NCI-H2081 treated with DMSO at 0.1 percent for 48 hours (cell line): ENCODE measurements around the gene DCLK1.
A peak's percentile ranks its signal among the peaks of the same experiment; 100 is the strongest.

Source experiments
- DNase-seq: peaks from one replicate; lab custom pipeline; 2025; lab: John Stamatoyannopoulos, UW

The DCLK1 gene

DNA sequence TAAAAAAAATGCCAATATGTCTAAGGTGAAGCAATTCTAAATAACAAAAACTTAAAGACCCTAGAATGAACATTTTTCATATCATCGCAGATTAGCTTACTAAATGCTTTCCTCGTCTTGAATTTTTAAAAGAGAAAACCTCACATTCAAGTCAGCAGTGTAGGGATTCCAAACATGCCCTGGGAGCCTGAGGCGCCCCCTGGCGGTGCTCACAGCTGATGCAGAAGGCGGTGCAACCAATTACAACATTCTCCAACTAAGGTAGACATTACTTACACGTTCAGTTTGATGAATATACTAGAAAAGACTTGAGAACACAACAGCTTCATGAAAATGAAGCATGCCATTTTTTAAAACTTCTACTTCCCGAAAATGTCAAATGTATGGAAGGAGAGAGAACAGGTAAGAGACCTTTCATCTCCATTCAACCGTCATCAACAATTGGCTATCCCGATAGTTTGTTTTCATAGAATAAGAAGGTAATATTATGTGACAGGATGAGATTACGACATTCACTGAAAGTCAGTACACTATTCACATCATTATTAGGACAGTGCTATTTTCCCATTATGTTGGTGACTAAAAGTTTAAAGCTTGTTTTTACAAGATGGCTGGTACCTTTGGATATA is 304.4 kb downstream of the DCLK1 start:
- no peak for DNase-seq

DNA sequence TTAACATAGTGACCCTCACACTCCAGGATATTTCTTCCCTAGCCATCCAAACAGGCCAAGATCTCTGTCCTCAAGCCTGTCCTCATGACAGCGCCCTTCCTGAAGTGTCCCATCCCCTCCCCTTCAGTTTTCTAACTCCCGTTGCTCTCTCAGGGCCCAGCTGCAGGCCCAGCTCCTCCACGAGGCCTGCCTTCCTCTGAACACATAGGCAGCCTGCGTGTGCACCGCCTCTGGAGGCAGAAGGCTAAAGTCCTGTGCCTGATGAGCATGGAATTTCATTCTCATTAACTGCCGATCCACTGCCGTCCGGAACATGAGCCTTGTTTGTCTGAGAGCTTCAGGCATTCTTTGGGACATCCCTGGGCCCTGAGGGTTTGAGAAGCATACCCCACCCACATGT is 306.4 kb downstream of the DCLK1 start:
- DNase-seq = no peak

DNA sequence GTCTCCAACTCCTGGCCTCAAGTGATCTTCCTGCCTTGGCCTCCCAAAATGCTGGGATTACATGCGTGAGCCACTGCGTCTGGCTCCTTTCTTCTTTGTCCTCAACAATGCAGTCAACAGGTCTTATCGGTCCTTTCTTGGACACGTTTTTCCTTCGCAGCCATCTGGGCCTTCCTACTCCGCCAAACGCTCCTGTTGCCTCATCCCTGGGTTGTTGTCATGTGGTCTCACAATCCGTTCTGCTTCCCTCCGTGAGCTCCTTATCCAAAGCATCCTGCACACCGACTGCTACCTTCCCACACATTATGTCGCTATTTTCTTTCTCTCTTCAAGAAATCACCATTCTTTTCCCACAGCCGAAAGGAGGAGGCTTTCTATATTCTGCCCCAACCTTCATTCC is 306.8 kb downstream of the DCLK1 start:
- no peak for DNase-seq

DNA sequence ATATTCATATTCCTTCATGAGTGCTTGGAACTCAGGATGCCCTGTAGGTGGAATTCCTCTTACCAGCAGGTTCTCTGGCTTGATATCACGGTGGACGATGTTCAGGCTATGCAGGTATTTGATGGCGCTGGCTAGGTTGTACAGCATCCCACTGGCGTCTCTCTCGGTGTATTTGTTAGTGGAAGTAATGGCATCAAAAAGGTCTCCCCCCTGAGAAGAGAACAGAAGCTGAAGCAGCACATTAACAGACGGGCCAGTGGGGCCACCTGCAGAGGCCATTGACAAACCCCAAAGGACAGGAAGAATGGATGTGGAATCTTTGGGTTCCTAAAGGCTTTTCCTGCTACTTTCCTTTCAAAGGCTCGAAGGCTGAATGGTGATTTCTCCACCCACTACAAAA is 308.5 kb downstream of the DCLK1 start:
- no peak for DNase-seq

DNA sequence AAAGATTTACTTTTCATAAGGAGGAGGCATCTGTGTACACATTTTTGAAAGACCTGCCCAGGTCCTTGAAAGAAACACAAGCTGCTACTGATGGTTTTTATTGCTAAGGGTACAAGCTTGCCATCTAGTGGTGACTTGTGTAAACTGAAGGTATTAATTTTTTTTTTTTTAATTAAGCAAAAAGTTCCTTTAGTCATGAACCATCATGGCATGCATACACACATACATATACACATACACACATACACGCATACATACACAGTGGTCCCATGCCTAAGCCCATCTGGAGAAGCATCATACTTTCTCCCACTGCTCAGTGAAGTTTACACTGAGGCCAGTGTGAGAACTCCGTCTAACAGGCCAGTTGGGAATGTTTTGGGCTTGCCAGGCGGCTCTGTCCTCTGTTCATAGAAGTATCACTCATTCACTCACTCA is 312.5 kb downstream of the DCLK1 start:
- no peak for DNase-seq

DNA sequence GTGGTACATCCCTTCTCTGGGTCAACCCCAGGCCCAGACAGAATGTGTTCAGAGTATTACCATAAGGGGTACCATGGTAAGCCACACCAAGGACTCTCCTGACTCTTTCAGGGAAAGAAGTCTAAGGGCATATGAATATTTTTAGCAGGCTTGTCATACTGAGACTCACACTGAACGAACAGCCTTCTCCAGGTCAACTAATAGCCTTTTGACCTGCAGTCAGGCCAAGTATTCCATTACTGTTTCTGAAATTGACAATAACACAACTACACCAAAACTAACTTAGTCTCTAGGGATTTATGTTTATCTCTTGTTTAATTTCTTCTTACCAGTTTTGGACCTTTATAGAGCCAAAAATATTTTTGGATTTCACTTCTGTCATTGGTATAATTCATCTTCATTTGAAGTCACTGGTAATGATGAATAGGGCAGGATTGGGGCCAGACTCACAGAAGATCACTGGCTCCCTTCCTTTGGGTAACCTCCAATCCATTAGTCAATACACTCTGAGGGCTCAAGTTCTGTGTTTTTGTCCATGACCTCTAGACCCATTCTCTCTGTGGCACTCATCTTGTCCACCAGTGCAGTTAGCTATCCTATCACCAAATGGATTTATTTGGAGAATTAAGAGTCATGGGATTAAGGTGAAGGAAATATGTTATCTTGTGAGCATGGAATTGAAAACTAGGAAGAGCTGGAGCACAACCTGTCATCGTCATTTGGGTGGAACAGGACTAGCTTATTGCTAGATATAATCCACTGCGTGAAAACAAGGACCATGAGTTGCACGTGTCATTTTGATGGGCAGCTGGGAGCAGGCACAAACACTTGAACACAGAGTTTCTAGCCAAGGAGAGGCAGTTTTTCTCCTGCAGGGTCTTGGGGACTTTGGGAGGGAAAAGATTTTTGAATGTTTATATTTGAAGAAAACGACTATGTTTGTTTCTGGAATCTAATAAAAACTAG is 313.3 kb downstream of the DCLK1 start:
- DNase-seq = no peak

DNA sequence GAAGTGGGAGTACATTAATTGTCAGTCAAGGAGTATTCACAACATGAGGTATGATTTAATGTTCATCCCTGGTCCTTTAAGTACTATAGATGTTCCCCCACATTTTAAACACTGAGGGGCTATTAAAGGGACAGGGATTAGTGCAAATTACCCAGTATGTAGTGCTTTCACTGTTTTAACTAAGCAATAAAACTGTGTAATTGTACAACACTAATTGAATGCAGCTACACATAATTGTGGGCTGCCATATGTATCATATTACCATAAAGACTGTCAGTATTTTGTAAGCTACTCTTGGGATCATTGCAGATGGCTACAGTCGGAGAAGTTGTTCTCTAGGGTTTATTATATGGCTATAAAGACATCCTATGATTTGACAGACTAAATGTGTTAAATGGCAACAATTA is 316.6 kb downstream of the DCLK1 start:
- DNase-seq = no peak

DNA sequence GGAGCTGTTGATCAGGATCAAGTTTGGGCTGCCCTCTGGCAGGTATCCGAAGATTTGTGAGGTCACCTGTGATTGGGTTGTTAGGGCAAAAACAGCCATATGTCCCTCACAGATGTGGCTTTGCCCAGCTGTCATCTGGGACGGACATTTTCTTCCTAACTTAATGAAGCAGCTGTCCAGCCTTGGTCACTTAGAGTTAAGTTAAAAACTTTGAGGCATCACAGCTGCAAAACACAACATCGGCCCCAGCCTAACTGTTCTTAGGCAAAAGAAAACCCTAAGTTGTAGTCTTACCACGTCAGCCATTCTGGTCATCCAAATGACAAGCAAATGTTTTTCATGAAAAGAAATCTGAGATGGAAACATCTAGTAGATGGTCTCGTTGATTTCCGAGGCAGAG is 318.4 kb downstream of the DCLK1 start:
- DNase-seq = no peak

DNA sequence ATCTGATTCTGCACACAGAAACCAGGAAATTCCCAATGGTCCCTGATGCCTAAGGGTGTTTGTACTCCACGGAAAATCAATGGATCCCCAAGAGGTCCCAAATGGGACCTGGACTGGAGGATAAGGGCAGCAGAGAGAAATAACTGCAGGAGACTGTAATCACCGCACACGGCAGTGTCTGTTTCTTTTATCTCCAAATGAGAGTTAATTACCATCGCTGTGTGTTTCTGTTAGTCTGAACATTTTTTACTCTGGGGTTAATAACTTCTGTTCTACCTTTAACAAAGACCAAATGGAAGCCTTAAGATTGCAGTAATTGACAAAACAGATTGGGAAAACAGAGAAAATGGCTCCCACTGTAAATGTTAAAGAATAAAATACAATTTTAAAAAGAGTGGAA is 320.9 kb downstream of the DCLK1 start:
- DNase-seq = peak; percentile 70

DNA sequence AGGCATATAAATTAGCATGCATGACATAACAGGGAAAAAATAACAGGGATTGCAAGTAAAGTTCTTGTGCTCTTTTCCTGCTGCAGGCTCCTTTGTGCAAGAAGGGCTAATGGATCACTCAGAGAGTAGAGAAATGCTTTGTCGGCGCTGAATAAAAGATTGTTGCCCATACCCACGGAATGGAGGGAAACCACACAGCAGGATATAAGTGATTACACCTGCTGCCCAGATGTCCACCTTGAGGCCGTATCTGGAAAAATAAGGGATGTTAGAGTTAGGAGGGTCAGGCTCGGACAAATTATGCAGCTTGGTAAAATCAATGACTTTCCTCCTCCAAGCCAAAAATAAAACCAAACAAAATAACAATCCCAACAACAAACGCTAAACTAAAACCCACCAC is 322.3 kb downstream of the DCLK1 start:
- DNase-seq = no peak

DNA sequence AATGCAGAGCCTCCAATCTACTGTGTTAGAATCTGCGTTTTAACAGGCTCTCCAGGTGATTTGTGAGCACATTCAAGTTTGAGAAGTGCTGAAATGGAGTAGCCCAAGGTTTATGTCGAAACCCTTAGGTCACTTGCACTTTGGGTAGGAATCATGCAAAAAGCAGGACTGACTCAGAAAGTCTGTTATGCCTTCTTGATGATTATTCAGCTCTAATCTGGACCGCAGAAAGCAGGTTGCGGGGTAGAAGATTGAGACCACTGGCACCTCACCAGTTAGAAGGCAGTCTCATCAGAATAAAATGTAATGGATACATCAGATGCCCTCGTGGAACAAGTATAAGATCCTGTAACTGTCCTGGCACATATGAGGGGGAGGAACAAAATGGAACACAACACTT is 326.3 kb downstream of the DCLK1 start:
- no peak for DNase-seq

DNA sequence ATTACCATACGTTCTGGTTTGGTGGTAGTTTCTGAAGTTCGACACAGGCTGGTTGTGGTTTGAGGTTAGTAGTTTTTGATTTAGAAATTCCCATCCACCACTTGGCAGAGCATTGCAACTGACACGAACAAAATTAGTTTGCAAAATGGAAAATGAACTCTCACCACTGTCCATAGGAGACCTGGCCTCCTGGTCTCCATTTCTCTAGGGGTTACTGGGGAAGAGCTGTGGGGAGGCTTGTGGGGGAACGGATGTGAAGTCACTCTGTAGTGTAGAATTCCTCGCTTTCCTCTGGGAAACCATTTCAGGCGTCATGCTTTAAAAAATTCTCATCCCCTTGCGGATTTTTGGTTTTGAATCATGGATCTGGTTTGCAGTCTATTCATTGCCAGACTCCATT is 333.2 kb downstream of the DCLK1 start:
- no peak for DNase-seq

DNA sequence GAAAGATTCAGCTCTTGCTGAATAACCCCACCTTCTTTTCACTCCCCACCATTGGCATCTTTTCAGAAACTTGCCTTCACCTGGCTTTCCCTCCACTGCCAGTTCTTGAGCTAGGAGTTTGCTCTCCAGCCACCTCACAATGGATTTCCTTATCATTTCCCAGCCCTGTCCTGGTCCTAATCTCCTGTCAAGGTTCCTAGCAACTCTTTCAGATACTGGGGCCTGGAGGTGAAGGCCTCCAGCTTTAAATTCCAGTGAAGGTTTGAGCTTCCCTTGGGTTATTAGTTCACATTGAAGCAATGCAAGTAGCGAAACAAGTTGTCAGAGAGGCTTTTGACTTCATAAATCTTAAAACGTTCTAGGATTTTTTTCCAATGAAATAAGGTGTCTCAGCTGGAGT is 333.9 kb downstream of the DCLK1 start:
- no peak for DNase-seq

DNA sequence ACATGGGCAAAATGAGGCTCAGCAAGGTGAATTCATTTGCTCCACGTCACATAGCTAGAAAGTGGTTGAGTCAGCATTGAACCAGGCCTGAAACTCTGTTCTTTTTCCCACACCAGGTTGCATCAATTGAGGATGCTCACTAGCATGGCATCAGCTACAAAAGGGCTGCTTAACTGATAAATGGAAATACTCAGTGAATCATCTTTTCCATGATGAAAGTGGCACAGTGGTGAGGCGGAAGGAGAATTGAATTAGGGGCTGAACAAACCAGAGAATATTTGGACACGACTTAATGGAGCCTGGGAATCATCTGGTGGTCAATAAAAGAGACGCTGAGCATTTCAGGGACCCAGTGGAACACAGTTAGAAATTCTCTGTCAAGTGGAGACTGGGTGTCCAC is 334.6 kb downstream of the DCLK1 start:
- DNase-seq = no peak

DNA sequence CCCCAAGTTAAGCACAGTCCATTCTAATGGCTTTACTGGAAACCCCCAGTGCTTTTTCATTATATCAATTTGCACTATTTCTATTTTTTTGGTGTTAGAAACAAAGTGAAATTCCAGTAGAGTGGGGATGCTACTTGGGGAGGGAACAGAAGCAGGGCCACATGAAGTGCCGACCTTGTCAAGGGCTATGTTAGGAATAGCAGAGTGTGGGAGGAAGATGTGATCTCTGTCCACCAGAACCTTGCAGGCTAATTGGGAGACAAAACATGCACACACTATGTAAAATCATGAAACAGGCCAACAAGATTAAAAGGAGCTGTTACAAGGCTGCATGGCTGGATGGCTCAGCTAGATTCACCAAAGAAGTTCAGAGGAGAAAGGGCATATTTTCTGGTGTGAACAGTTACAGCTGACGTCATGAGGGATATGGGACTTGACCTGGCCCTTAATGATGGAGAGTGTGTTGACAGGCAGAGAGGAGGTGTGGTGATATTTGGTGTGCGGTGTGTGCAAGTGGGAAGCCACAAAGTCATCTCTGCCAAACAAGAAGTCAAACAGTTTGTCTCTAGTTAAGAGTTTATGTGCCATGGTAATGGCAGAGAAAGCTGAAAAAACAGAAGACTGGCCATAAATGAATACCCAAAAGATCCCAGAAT is 336.3 kb downstream of the DCLK1 start:
- no peak for DNase-seq

DNA sequence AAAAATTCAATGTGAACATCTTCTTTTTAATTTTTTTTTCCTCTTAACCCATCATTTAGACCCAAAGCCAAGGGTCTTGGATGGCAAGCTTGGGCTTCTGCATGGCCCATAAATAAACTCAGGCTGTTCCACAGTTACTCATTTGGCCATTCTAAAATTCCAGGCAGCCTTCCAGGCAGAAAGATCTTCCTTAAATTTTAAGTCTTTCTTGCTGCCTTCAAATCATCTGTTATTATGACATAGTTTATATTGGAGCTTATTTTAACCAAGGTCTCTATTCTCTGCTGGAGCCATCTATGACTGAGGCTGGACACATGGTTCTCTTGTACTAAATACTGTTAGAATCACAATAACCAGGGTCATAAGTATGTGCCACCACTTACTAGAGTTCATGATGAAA is 337.4 kb downstream of the DCLK1 start:
- no peak for DNase-seq

DNA sequence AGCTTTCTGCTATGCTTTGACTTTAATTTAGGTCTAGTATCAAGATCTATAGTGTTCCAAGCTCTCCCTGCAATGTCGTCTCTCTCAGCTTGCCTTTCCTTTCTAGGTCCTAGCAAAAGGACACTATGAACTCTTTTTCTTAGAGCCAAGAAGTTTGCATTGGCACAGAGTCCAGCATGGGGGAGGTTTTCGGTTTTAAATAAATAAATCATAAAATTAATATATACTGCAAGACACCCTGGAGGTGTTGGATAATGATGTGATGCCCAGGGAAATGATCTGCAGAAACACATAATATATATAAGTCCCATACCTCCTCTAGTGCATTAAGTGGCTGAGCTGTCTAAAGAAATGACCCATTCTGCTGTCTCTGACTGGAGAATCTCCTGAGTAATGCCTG is 338.3 kb downstream of the DCLK1 start:
- no peak for DNase-seq

DNA sequence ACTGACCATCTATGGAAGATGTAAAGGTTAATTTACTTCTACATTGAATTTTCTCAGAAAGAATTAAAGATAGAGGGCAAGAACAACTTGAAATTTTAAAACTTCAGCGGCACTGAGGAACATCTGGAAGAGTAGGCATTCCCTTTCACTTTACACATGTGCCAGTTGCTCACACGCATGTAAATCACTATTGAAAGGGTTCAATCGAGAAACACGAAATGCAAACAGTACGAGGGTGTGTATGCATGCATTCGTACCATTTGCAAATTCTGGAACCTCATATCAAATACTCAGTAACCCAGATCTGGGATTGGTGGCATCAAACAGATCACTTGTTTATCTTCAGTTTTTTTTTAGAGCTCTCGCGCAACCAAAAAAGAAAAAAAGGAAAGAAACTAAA is 339.2 kb downstream of the DCLK1 start:
- DNase-seq = no peak

DNA sequence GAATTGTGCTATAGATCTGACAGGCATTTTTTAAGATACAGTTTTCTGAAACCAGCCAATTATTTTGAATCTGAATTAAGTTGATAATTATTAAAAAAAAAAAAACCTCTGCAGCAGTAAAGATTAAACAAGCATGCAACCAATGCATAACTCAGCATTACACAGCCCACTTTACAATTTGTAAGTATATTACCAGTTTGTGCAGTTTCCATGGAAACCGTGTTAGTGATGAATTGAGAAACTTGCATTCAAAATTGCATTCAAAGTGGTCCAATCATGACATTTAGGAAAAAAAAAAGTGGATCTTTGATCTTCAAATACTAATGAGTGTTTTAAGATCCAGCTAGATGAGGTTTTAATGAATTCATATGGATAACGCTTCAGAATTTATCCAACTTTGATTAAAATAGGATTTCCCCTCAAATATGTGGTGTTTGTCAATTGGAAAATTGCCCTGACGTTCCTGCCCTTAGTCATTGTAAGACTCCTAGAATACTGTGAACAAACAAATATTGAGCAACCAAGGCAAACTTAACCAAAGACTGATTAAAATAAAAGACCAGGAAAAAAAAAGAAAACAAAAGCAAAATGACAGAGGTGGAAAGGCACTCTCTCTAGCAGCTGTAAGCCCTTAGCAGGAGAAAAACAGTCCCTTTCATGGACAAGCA is 339.9 kb downstream of the DCLK1 start:
- no peak for DNase-seq

DNA sequence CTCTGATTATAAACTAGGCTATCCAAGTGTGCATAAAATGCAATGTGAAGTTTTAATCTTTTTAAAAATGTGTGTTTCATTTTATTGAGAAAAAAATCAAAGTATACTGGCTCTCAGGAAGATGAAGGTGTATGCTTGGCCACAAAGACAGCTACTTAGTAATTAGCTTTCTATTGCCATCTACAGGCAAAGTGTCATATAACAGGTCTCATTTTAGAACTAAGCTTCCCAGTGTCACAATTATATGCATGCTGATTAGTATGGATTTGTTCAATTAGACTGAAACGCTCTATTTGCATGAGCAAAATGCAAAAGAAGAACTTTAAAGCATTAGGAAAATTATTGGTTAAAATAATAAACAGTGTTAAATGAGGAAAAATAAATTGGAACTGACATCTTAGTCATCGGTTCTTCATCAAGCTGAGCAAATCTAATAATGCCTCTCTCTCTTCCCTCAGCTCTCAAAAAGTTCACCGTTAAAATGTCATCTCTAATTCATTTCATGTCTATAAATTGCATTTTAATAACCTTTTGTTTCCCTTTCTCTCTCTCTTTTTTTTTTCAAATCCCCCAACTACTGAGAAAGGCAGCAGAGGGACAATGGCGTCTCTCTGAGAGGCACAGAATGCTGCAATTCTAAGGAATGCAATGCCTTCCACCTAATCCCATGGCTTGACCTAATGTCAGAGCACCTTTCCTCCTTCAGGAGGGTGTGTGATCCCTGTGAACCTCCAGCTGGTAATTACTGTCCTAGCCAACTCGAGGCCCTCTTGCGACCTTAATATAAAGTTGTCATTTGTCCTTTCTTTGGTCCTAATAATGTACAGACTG is 341.6 kb downstream of the DCLK1 start:
- DNase-seq = no peak

DNA sequence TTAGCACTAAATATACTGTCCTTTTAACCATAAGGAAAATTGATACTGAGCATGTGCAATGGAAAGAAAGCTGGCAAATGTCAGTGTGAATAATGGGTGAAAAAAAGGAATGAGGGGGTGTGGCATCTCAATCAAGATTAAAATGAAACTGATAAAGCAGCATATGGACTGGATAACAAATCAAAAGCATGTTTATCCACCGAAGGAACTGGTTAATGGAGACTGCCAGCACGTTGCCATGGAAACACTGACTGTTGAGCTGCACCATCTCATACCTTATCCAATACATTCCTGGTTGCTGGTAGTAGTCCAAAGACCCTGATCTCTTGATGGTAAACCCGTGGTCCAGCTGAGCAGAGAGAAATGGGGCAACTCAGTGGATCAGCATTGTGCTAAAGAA is 343.2 kb downstream of the DCLK1 start:
- DNase-seq = no peak
